ENCODE results near the gene INS. TPM values are rescaled to one million over a fixed set of nuclear protein-coding genes. Genes with fewer than 3 reads are reported as not detected.

Gene INS
- total and polyA plus RNA-seq, 2 of the 13 experiments (the other 11 are each of a cell fraction or from before 2014, with no cell fraction given), result not detected

GRCh38 chr11:2139123-2139521 lies 21.9 kb downstream of the INS start, which contains the start of gene IGF2:
TSS of gene IGF2 (minus strand) at chr11:2139389. CDS start at chr11:2135523, 3,866 bp downstream.
- ATAC-seq (peak; percentile 18), DNase-seq (ENCODE audit: low spot score) (peak; percentile 43), FAIRE-seq (no peak)
- Histone ChIP-seq H3K9me3 (ENCODE audit: low read length) (no peaks in the 10 kb centered on the region), H3K27me3 (ENCODE audit: control insufficient read depth in 1 of 2, insufficient read depth in 2 of 2, low read length in 2 of 2) (peaks cover 0 to 42% of the 10 kb centered on the region in 2 experiments; a peak in 4 of 5 replicates), H3K4me3 (replicated peaks in 1 of 3; ENCODE audit: insufficient read depth in 1 of 3, low read depth in 2 of 3, low read length in 3 of 3) (peak within 1 kb of the TSS; percentile 72 to 84 (median 80)), H3K36me3 (replicated peaks in 1 of 2; ENCODE audit: control insufficient read depth in 1 of 2, insufficient read depth in 2 of 2, low read length in 2 of 2) (peaks cover 7 to 16% of the 10 kb centered on the region in 2 experiments; a peak in 4 of 5 replicates), H3K79me2 (ENCODE audit: insufficient read depth, low read length) (peaks cover 17% of the 10 kb centered on the region), H3K9ac (ENCODE audit: insufficient read depth, low read depth, low read length) (peak within 1 kb of the TSS; percentile 72), H3K4me1 (ENCODE audit: insufficient read depth, low read length) (peaks cover 56% of the 10 kb centered on the region), H3K4me2 (ENCODE audit: low read depth, low read length) (peak within 1 kb of the TSS; percentile 75), H2AFZ (ENCODE audit: low read length) (no peak within 1 kb of the TSS), H3K27ac (ENCODE audit: extremely low read length, insufficient read depth, low read length) (peak within 1 kb of the TSS; percentile 80), H4K20me1 (ENCODE audit: insufficient read depth, low read length) (peaks cover 41% of the 10 kb centered on the region)
- no TSS peak for BruUV-seq (replicated peaks)
- in situ Hi-C loops (cut with HindIII; ENCODE audit: extremely low pct_ligation_motif_present, low pct_unique_long_range_greater_than_20kb) (no loop called here), intact Hi-C loops (cut with micrococcal nuclease; ENCODE audit: unreplicated experiment) (no loop called here)
- ChIA-PET POLR2A (interaction anchor here (0.6 to 6.5 kb wide), 10 partner anchors 10 to 457 kb away, joined by 3 to 108 read pairs (median 4); partner anchors contain the start of gene MRPL23), CTCF (ENCODE audit: low intra/inter-chr PET ratio, low total read pairs) (interaction anchor here (0.6 to 1.7 kb wide), 2 partner anchors 102 to 986 kb away, joined by 3 read pairs; no protein-coding TSS in a partner anchor)
- 5% methylated on average over 4 of the region's 62 CpGs for WGBS (ENCODE audit: low lambda C conversion rate)
- no peak for TF ChIP-seq KDM6A (CRISPR knock-in tag; IDR thresholded peaks at IDR 0.05; ENCODE audit: low read depth)
- no peak for TF ChIP-seq KLF11 (CRISPR knock-in tag; IDR thresholded peaks at IDR 0.05)
- TF ChIP-seq ZNF10 (CRISPR knock-in tag; IDR thresholded peaks at IDR 0.05; ENCODE audit: borderline replicate concordance, low read depth), result no peak
- peak; percentile 74 for TF ChIP-seq PATZ1 (CRISPR knock-in tag; IDR thresholded peaks at IDR 0.05)
- TF ChIP-seq ZNF142 (CRISPR knock-in tag; IDR thresholded peaks at IDR 0.05), result no peak
- TF ChIP-seq SIN3A (IDR thresholded peaks at IDR 0.05; ENCODE audit: borderline replicate concordance, low read depth, low read length), result peak; percentile 39; the same call in 1 of the 2 replicates
- peak; percentile 43; the same call in 1 of the 2 replicates for TF ChIP-seq ZNF768 (CRISPR knock-in tag; IDR thresholded peaks at IDR 0.05)
- TF ChIP-seq GTF3A (CRISPR knock-in tag; conservative IDR thresholded peaks at IDR 0.05), result no peak
- TF ChIP-seq SIX4 (CRISPR knock-in tag; IDR thresholded peaks at IDR 0.05), result no peak
- TF ChIP-seq DR1 (CRISPR knock-in tag; IDR thresholded peaks at IDR 0.05), result peak; percentile 30; the same call in 1 of the 2 replicates
- TF ChIP-seq TFDP1 (CRISPR knock-in tag; IDR thresholded peaks at IDR 0.05; ENCODE audit: borderline replicate concordance), result peak; percentile 15; the same call in 1 of the 2 replicates
- 0 out of 2 replicates have a peak, but pooled peaks have one; percentile 47 for TF ChIP-seq TSC22D2 (CRISPR knock-in tag; IDR thresholded peaks at IDR 0.05; ENCODE audit: borderline replicate concordance)
- 0 out of 2 replicates have a peak, but pooled peaks have one; percentile 48 for TF ChIP-seq TAF1 (CRISPR knock-in tag; IDR thresholded peaks at IDR 0.05)
- TF ChIP-seq ZSCAN21 (CRISPR knock-in tag; IDR thresholded peaks at IDR 0.05; ENCODE audit: borderline replicate concordance), result no peak; the same call in 1 of the 2 replicates
- TF ChIP-seq RARA (CRISPR knock-in tag; IDR thresholded peaks at IDR 0.05), result 0 out of 2 replicates have a peak, but pooled peaks have one; percentile 21
- peak; percentile 92; the same call in 1 of the 2 replicates for TF ChIP-seq ATF7-NPFF (CRISPR knock-in tag; IDR thresholded peaks at IDR 0.05; ENCODE audit: low read depth)

Data from HepG2 (cell line).